ENCODE results near the gene TYMS.

TYMS gene

GRCh38 chr18:657311-658000, at the start of gene TYMS:
Gene TYMS, plus strand, starts transcription at chr18:657653. Its CDS starts 90 bp downstream, at chr18:657743.
- ATAC-seq, result peak; percentile 71

GRCh38 chr18:607930-608329, 49.5 kb upstream of the TYMS start:
- TF ChIP-seq RARB (CRISPR knock-in tag; IDR thresholded peaks at IDR 0.05) (no peak), ZFP30 (CRISPR knock-in tag; IDR thresholded peaks at IDR 0.05) (no peak), BACH2 (CRISPR knock-in tag; IDR thresholded peaks at IDR 0.05; ENCODE audit: borderline replicate concordance) (no peak), GLIS3 (CRISPR knock-in tag; IDR thresholded peaks at IDR 0.05) (no peak)
- no peak for ATAC-seq

More at GRCh38 chr18:657311-658000, at the start of gene TYMS:
- TF ChIP-seq SNAI2 (CRISPR knock-in tag; IDR thresholded peaks at IDR 0.05) (no peak), ZC3H10 (CRISPR knock-in tag; IDR thresholded peaks at IDR 0.05) (no peak), POU6F1 (CRISPR knock-in tag; IDR thresholded peaks at IDR 0.05; ENCODE audit: borderline replicate concordance, low read depth) (no peak), CSDC2 (CRISPR knock-in tag; IDR thresholded peaks at IDR 0.05) (no peak), ZFP30 (CRISPR knock-in tag; IDR thresholded peaks at IDR 0.05) (no peak)

- TF ChIP-seq BACH2 (CRISPR knock-in tag; IDR thresholded peaks at IDR 0.05; ENCODE audit: borderline replicate concordance) (no peak), ZNF8 (CRISPR knock-in tag; IDR thresholded peaks at IDR 0.05) (no peak), PPARA (CRISPR knock-in tag; IDR thresholded peaks at IDR 0.05; ENCODE audit: borderline replicate concordance) (no peak), ZFP3 (CRISPR knock-in tag; IDR thresholded peaks at IDR 0.05) (no peak), TSHZ2 (CRISPR knock-in tag; IDR thresholded peaks at IDR 0.05) (no peak), ISL1 (CRISPR knock-in tag; IDR thresholded peaks at IDR 0.05) (no peak), ZFP30 (CRISPR knock-in tag; IDR thresholded peaks at IDR 0.05) (no peak), TOX (CRISPR knock-in tag; IDR thresholded peaks at IDR 0.05; ENCODE audit: borderline replicate concordance) (no peak), GLIS3 (CRISPR knock-in tag; IDR thresholded peaks at IDR 0.05) (no peak), OSR1 (CRISPR knock-in tag; IDR thresholded peaks at IDR 0.05) (no peak), ARNTL (CRISPR knock-in tag; IDR thresholded peaks at IDR 0.05; ENCODE audit: borderline replicate concordance, low read depth) (no peak), ZNF565 (CRISPR knock-in tag; conservative IDR thresholded peaks at IDR 0.05; ENCODE audit: low read depth) (no peak), CREB5 (CRISPR knock-in tag; IDR thresholded peaks at IDR 0.05; ENCODE audit: low read depth) (no peak), ESRRG (CRISPR knock-in tag; IDR thresholded peaks at IDR 0.05) (no peak), TCF4 (CRISPR knock-in tag; IDR thresholded peaks at IDR 0.05; ENCODE audit: borderline replicate concordance) (no peak), SNAI2 (CRISPR knock-in tag; IDR thresholded peaks at IDR 0.05) (no peak), POU6F1 (CRISPR knock-in tag; IDR thresholded peaks at IDR 0.05; ENCODE audit: borderline replicate concordance, low read depth) (no peak), RARB (CRISPR knock-in tag; IDR thresholded peaks at IDR 0.05) (no peak), PATZ1 (CRISPR knock-in tag; IDR thresholded peaks at IDR 0.05; ENCODE audit: borderline replicate concordance) (no peak)
- ATAC-seq, result no peak
These were observed 47.1 kb upstream of the TYMS start for GRCh38 chr18:610214-610928.
